KMS-11 (cell line): Measurements from ENCODE around the gene MUS81.

Experiments used
- H2AFZ ChIP-seq: fragments of 200-600 bp; sonication (generic); 2 replicates; pipeline ENCODE4 v1.6.1; 2016; ENCODE audit warnings: antibody characterized with exemption, mixed run types, low read depth
- H3K27ac ChIP-seq: fragments of 200-600 bp; sonication (generic); 2 replicates; pipeline ENCODE4 v1.6.1; 2016; ENCODE audit warnings: mild to moderate bottlenecking, mixed run types
- H3K27me3 ChIP-seq: fragments of 200-600 bp; sonication (generic); 2 replicates; pipeline ENCODE4 v1.6.1; 2017; ENCODE audit warnings: mild to moderate bottlenecking, low read depth, mixed run types, moderate library complexity; ENCODE audit not compliant: insufficient read depth
- H3K36me3 ChIP-seq: fragments of 200-600 bp; sonication (generic); 2 replicates; pipeline ENCODE4 v1.6.1; 2017; ENCODE audit warnings: mild to moderate bottlenecking, mixed run types; ENCODE audit not compliant: insufficient read depth
- H3K4me1 ChIP-seq: fragments of 200-600 bp; sonication (generic); 2 replicates; pipeline ENCODE4 v1.6.1; 2016; ENCODE audit warnings: mild to moderate bottlenecking, low read depth, mixed run types; ENCODE audit not compliant: poor library complexity, severe bottlenecking
- H3K4me2 ChIP-seq: fragments of 200-600 bp; sonication (generic); 2 replicates; pipeline ENCODE4 v1.7.0; 2016; ENCODE audit warnings: mild to moderate bottlenecking, mixed run types
- H3K4me3 ChIP-seq: fragments of 200-600 bp; sonication (generic); IDR thresholded peaks from 2 replicates; pipeline ENCODE4 v1.6.1; 2017; ENCODE audit warnings: low read depth, low read length, mixed read lengths; ENCODE audit not compliant: insufficient read depth
- H3K79me2 ChIP-seq: fragments of 200-600 bp; sonication (generic); 2 replicates; pipeline ENCODE4 v1.6.1; 2016; ENCODE audit warnings: low read depth, mixed run types; ENCODE audit not compliant: insufficient read depth
- H3K9ac ChIP-seq: fragments of 200-600 bp; sonication (generic); 2 replicates; pipeline ENCODE4 v1.6.1; 2016; ENCODE audit warnings: mild to moderate bottlenecking, mixed run types
- H4K20me1 ChIP-seq: fragments of 200-600 bp; sonication (generic); 2 replicates; pipeline ENCODE4 v1.6.1; 2016; ENCODE audit warnings: mild to moderate bottlenecking, mixed run types; ENCODE audit not compliant: insufficient read depth
- TF ChIP-seq, protein P1 (sequence below): fragments of 200-600 bp; sonication (generic); conservative IDR thresholded peaks from 2 replicates; pipeline ENCODE4 v1.6.1; 2017; ENCODE audit warnings: low read depth, mild to moderate bottlenecking, antibody characterized with exemption, low read length, moderate library complexity, mixed read lengths

Gene MUS81

DNA sequence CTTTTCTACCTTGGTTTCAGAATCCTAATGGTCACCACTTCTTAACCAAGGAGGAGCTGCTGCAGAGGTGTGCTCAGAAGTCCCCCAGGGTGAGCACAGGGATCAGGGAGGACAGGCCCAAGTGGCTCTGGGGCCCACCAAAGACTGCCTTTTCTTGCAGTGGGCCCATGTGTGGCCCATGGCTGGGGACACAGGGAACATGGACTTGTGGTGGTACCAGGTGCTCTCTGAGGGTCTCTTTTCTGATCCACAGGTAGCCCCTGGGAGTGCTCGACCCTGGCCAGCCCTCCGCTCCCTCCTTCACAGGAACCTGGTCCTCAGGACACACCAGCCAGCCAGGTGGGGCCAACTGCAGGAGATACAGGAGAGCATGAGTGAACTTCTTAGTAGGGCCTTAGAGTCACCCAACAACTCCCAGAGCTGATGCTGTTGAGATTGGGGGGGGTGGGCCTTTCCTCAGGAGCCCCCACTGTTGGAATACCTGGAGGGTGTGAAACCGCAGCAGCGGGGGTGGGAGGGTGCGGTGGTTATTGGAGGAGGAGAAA lies 2.0 kb downstream of the MUS81 start:
- H3K4me1 ChIP-seq: peaks cover 19% of the 10 kb centered on the region
- no peaks in the 10 kb centered on the region for H3K27me3 ChIP-seq
- TF ChIP-seq, protein P1, sequence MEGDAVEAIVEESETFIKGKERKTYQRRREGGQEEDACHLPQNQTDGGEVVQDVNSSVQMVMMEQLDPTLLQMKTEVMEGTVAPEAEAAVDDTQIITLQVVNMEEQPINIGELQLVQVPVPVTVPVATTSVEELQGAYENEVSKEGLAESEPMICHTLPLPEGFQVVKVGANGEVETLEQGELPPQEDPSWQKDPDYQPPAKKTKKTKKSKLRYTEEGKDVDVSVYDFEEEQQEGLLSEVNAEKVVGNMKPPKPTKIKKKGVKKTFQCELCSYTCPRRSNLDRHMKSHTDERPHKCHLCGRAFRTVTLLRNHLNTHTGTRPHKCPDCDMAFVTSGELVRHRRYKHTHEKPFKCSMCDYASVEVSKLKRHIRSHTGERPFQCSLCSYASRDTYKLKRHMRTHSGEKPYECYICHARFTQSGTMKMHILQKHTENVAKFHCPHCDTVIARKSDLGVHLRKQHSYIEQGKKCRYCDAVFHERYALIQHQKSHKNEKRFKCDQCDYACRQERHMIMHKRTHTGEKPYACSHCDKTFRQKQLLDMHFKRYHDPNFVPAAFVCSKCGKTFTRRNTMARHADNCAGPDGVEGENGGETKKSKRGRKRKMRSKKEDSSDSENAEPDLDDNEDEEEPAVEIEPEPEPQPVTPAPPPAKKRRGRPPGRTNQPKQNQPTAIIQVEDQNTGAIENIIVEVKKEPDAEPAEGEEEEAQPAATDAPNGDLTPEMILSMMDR: no peak
- H3K4me3 ChIP-seq: no peak overlapping the region
- no peaks in the 10 kb centered on the region for H4K20me1 ChIP-seq
- peaks cover 28% of the 10 kb centered on the region for H3K79me2 ChIP-seq
- H2AFZ ChIP-seq: no peak overlapping the region
- no peak overlapping the region; the same call in 1 of the 2 replicates for H3K27ac ChIP-seq
- H3K9ac ChIP-seq: 0 out of 2 replicates have a peak overlapping the region, but pooled peaks have one; percentile 81
- H3K4me2 ChIP-seq: peak overlapping the region; percentile 87
- no peaks in the 10 kb centered on the region for H3K36me3 ChIP-seq

DNA sequence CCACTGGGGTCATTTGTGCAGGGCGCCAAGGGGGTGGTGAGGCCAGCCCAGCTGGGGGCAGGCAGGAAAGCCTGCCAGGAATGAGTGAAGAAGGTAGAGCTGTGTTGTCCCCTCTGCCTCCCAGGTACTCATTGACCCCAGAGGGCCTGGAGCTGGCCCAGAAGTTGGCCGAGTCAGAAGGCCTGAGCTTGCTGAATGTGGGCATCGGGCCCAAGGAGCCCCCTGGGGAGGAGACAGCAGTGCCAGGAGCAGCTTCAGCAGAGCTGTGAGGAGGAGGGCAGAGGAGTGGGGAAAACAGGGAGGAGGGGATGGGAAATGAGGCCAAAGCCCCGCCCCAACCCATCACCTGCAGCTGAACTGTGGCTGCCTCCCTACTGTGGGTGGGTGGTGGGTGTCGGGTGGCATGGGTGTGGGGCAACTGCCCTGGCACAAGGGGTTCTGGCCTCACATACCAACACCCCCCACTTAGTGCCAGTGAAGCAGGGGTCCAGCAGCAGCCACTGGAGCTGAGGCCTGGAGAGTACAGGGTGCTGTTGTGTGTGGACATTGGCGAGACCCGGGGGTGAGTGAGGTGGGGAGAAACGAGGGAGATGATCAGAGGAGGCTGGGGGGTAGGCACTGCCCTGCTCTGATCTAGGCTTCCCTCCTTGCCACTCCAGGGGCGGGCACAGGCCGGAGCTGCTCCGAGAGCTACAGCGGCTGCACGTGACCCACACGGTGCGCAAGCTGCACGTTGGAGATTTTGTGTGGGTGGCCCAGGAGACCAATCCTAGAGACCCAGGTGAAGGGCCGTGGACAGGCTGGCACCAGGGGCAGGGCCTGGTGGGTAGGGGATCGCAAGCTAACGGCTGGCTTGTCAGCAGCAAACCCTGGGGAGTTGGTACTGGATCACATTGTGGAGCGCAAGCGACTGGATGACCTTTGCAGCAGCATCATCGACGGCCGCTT lies 3.0 kb downstream of the MUS81 start:
- Histone ChIP-seq H3K27me3 (no peaks in the 10 kb centered on the region), H2AFZ (no peak overlapping the region), H3K4me1 (peaks cover 19% of the 10 kb centered on the region), H3K79me2 (peaks cover 22% of the 10 kb centered on the region), H3K9ac (no peak overlapping the region), H3K4me3 (no peak overlapping the region), H3K27ac (no peak overlapping the region; the same call in 1 of the 2 replicates), H3K36me3 (no peaks in the 10 kb centered on the region), H4K20me1 (no peaks in the 10 kb centered on the region), H3K4me2 (no peak overlapping the region)
- TF ChIP-seq, protein P1: no peak

DNA sequence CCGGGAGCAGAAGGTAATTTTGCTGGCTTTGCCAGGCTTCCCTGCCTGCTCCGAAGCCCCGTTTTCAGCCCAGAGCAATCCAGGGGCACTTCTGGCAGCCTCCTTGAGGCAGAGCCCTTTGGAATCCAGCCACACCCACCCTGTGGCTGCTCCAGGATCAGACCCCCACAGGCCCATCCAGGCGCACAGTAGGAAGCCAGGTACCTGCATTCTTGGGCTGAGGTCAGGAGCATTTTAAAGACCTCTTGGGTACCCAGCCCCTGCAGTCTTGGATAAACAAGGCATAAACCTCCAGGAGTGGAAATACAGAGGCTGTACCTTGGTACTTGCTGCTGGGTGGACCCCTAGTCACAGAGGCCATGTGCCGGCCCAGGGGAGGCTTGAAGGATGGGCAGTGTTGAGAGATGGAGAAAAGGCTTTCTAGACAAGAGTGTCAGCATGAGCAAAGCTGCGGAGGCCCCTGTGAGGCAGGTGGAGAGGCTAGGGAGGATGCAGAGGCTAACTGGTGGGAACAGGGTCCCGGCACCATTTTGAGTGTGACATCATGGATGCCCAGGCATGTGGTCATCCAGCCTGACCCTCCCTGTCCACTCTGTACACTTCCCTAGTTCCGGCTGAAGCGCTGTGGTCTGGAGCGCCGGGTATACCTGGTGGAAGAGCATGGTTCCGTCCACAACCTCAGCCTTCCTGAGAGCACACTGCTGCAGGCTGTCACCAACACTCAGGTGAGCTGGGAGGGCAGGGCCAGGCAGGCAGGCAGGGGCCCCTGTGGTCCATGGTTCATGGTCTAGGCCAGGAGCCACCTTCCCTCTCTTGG lies 3.9 kb downstream of the MUS81 start:
- TF ChIP-seq, protein P1: no peak
- Histone ChIP-seq H3K79me2 (peaks cover 22% of the 10 kb centered on the region), H3K27me3 (no peaks in the 10 kb centered on the region), H3K9ac (no peak overlapping the region), H3K4me1 (peaks cover 14% of the 10 kb centered on the region), H3K27ac (no peak overlapping the region), H3K4me3 (no peak overlapping the region), H3K36me3 (no peaks in the 10 kb centered on the region), H2AFZ (no peak overlapping the region), H4K20me1 (no peaks in the 10 kb centered on the region), H3K4me2 (no peak overlapping the region)

DNA sequence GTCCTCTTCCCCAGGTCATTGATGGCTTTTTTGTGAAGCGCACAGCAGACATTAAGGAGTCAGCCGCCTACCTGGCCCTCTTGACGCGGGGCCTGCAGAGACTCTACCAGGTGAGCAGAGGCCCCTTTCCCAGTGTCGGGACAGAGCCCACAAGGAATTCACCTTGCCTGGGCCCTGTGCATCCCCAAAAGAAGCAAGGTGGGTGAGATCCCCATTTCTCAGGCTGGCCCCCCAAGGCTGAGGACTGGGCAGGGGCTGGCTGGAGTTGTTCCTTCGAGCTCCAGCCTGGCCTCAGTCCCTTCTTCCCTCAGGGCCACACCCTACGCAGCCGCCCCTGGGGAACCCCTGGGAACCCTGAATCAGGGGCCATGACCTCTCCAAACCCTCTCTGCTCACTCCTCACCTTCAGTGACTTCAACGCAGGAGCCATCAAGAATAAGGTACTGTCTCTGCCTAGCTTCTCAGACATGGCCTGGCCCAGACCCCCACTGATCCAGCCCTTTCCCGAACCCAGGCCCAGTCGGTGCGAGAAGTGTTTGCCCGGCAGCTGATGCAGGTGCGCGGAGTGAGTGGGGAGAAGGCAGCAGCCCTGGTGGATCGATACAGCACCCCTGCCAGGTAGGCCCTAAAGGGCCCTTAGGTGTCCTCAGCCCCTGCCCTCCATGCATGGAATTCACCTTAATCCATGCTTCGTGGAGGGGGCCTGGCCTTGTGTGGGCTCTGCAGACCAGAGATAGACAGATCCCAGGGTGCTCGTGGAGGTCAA lies 4.7 kb downstream of the MUS81 start:
- H3K4me2 ChIP-seq: no peak overlapping the region
- TF ChIP-seq, protein P1: no peak
- peaks cover 22% of the 10 kb centered on the region for H3K79me2 ChIP-seq
- H4K20me1 ChIP-seq: no peaks in the 10 kb centered on the region
- no peak overlapping the region for H3K27ac ChIP-seq
- peaks cover 14% of the 10 kb centered on the region for H3K4me1 ChIP-seq
- no peak overlapping the region for H2AFZ ChIP-seq
- H3K4me3 ChIP-seq: no peak overlapping the region
- H3K36me3 ChIP-seq: no peaks in the 10 kb centered on the region
- no peak overlapping the region for H3K9ac ChIP-seq
- H3K27me3 ChIP-seq: no peaks in the 10 kb centered on the region
